ENCODE results near the gene FAM171A1. TPM values are rescaled to one million over a fixed set of nuclear protein-coding genes. Genes with fewer than 3 reads are reported as not detected.

Gene FAM171A1
- total and polyA plus RNA-seq, 5 donors from 2014 or later, result 2.4 to 4.8 (median 4.5) TPM

GRCh38 chr10:15220445-15220844 is 150.6 kb downstream of the FAM171A1 start:
- Histone ChIP-seq H3K36me3 (ENCODE audit: control insufficient read depth, insufficient read depth, low read length) (no peaks in the 10 kb centered on the region), H3K27ac (ENCODE audit: insufficient read depth, low read length, poor library complexity, severe bottlenecking) (no peak overlapping the region), H3K4me3 (ENCODE audit: low read depth, low read length) (no peak overlapping the region), H3K9me3 (ENCODE audit: control insufficient read depth in 2 of 2, low read length in 2 of 2) (peaks cover 0 to 1% of the 10 kb centered on the region in 2 experiments), H3K4me1 (ENCODE audit: control insufficient read depth, insufficient read depth, low read length, poor library complexity, severe bottlenecking) (no peaks in the 10 kb centered on the region), H3K27me3 (ENCODE audit: control insufficient read depth, insufficient read depth, low read length) (no peaks in the 10 kb centered on the region)
- H3K4me1 Mint-ChIP-seq, result peaks cover 0 to 3% (median 0%) of the 10 kb centered on the region in 4 donors
- H3K36me3 Mint-ChIP-seq, result peaks cover 17% of the 10 kb centered on the region
- peaks cover 0 to 8% (median 0%) of the 10 kb centered on the region in 7 donors for H3K9me3 Mint-ChIP-seq
- H3K4me3 Mint-ChIP-seq, result no peak overlapping the region
- no peak for DNase-seq
- no peak overlapping the region for H3K27ac Mint-ChIP-seq
- H3K27me3 Mint-ChIP-seq, result peaks cover 4% of the 10 kb centered on the region
- no peak for ATAC-seq (ENCODE audit: low read depth in 2 of 2)

- H3K4me1 Mint-ChIP-seq, result no peaks in the 10 kb centered on the region
- no peak overlapping the region for H3K27ac Mint-ChIP-seq
These were observed 154.4 kb downstream of the FAM171A1 start for GRCh38 chr10:15216700-15217099.

GRCh38 chr10:15214237-15214636 is 156.9 kb downstream of the FAM171A1 start:
- H3K36me3 ChIP-seq (ENCODE audit: control insufficient read depth, insufficient read depth, low read length), result no peaks in the 10 kb centered on the region
- H3K4me3 ChIP-seq (ENCODE audit: low read depth, low read length), result no peak overlapping the region
- peak overlapping the region in 1 of 3 donors; percentile 31 for H3K27ac Mint-ChIP-seq
- H3K27me3 ChIP-seq (ENCODE audit: control insufficient read depth, insufficient read depth, low read length), result no peaks in the 10 kb centered on the region
- peaks cover 7 to 21% (median 17%) of the 10 kb centered on the region in 4 donors for H3K4me1 Mint-ChIP-seq
- H3K4me3 Mint-ChIP-seq, result no peak overlapping the region
- no peaks in the 10 kb centered on the region for H3K9me3 Mint-ChIP-seq
- DNase-seq (no peak), ATAC-seq (ENCODE audit: low read depth in 2 of 2) (no peak)
- no peaks in the 10 kb centered on the region for H3K9me3 ChIP-seq (ENCODE audit: control insufficient read depth in 2 of 2, low read length in 2 of 2)
- H3K27ac ChIP-seq (ENCODE audit: insufficient read depth, low read length, poor library complexity, severe bottlenecking), result no peak overlapping the region
- H3K36me3 Mint-ChIP-seq, result peaks cover 5% of the 10 kb centered on the region
- H3K4me1 ChIP-seq (ENCODE audit: control insufficient read depth, insufficient read depth, low read length, poor library complexity, severe bottlenecking), result peaks cover 12% of the 10 kb centered on the region
- peaks cover 4% of the 10 kb centered on the region for H3K27me3 Mint-ChIP-seq

More at GRCh38 chr10:15216700-15217099, 154.4 kb downstream of the FAM171A1 start:
- H3K36me3 Mint-ChIP-seq, result peaks cover 5% of the 10 kb centered on the region
- H3K27ac ChIP-seq (ENCODE audit: insufficient read depth, low read length, poor library complexity, severe bottlenecking), result no peak overlapping the region
- DNase-seq (no peak), ATAC-seq (ENCODE audit: low read depth in 2 of 2) (no peak)
- no peak overlapping the region for H3K4me3 Mint-ChIP-seq
- peaks cover 4% of the 10 kb centered on the region for H3K27me3 Mint-ChIP-seq
- no peaks in the 10 kb centered on the region for H3K27me3 ChIP-seq (ENCODE audit: control insufficient read depth, insufficient read depth, low read length)
- no peak overlapping the region for H3K4me3 ChIP-seq (ENCODE audit: low read depth, low read length)
- H3K36me3 ChIP-seq (ENCODE audit: control insufficient read depth, insufficient read depth, low read length), result no peaks in the 10 kb centered on the region
- no peaks in the 10 kb centered on the region for H3K4me1 ChIP-seq (ENCODE audit: control insufficient read depth, insufficient read depth, low read length, poor library complexity, severe bottlenecking)
- H3K9me3 ChIP-seq (ENCODE audit: control insufficient read depth in 2 of 2, low read length in 2 of 2), result no peaks in the 10 kb centered on the region
- H3K9me3 Mint-ChIP-seq, result no peaks in the 10 kb centered on the region

DNA sequence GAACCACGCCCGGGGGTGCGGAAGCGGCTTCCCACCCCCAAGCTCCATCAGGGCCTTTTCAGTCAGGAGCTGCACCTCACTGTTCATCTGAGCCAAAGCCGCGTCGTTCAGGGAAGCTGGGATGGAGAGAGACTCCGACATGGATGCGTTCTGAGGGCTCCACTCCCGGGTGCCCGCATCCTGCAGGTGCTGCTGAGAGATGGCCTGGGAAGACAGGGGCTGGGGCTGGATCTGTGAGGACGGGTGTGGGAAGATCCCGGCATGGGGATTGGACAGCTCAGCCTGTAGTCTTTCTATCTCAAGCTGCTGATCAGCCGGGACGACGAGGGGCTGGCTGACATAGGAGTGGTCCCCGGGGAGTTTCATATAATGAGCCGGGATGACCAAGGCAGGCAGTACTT is 157.6 kb downstream of the FAM171A1 start:
- ATAC-seq (ENCODE audit: low read depth in 2 of 2), result no peak
- Histone ChIP-seq H3K27me3 (ENCODE audit: control insufficient read depth, insufficient read depth, low read length) (no peaks in the 10 kb centered on the region), H3K27ac (ENCODE audit: insufficient read depth, low read length, poor library complexity, severe bottlenecking) (no peak overlapping the region), H3K9me3 (ENCODE audit: control insufficient read depth in 2 of 2, low read length in 2 of 2) (no peaks in the 10 kb centered on the region), H3K4me3 (ENCODE audit: low read depth, low read length) (no peak overlapping the region), H3K36me3 (ENCODE audit: control insufficient read depth, insufficient read depth, low read length) (no peaks in the 10 kb centered on the region), H3K4me1 (ENCODE audit: control insufficient read depth, insufficient read depth, low read length, poor library complexity, severe bottlenecking) (peaks cover 19% of the 10 kb centered on the region)
- Mint-ChIP-seq H3K27ac (no peak overlapping the region), H3K9me3 (no peaks in the 10 kb centered on the region), H3K27me3 (peaks cover 4% of the 10 kb centered on the region), H3K4me3 (no peak overlapping the region), H3K36me3 (peaks cover 5% of the 10 kb centered on the region), H3K4me1 (peaks cover 15 to 28% (median 24%) of the 10 kb centered on the region in 4 donors)
- no peak for DNase-seq

- no peak overlapping the region for H3K4me3 ChIP-seq (ENCODE audit: low read depth, low read length)
- no peaks in the 10 kb centered on the region for H3K27me3 Mint-ChIP-seq
- H3K9me3 ChIP-seq (ENCODE audit: control insufficient read depth in 2 of 2, low read length in 2 of 2), result no peaks in the 10 kb centered on the region
- H3K4me1 Mint-ChIP-seq, result peaks cover 19 to 47% (median 40%) of the 10 kb centered on the region in 4 donors
- no peak overlapping the region for H3K27ac ChIP-seq (ENCODE audit: insufficient read depth, low read length, poor library complexity, severe bottlenecking)
- ATAC-seq (ENCODE audit: low read depth in 2 of 2) (no peak), DNase-seq (no peak)
- H3K9me3 Mint-ChIP-seq, result no peaks in the 10 kb centered on the region
- H3K36me3 Mint-ChIP-seq, result peaks cover 5% of the 10 kb centered on the region
- peaks cover 38% of the 10 kb centered on the region for H3K4me1 ChIP-seq (ENCODE audit: control insufficient read depth, insufficient read depth, low read length, poor library complexity, severe bottlenecking)
- no peaks in the 10 kb centered on the region for H3K27me3 ChIP-seq (ENCODE audit: control insufficient read depth, insufficient read depth, low read length)
- no peaks in the 10 kb centered on the region for H3K36me3 ChIP-seq (ENCODE audit: control insufficient read depth, insufficient read depth, low read length)
- H3K4me3 Mint-ChIP-seq, result no peak overlapping the region
- peak overlapping the region in 1 of 3 donors; percentile 100 for H3K27ac Mint-ChIP-seq
These were observed 159.6 kb downstream of the FAM171A1 start for GRCh38 chr10:15211464-15211979.

DNA sequence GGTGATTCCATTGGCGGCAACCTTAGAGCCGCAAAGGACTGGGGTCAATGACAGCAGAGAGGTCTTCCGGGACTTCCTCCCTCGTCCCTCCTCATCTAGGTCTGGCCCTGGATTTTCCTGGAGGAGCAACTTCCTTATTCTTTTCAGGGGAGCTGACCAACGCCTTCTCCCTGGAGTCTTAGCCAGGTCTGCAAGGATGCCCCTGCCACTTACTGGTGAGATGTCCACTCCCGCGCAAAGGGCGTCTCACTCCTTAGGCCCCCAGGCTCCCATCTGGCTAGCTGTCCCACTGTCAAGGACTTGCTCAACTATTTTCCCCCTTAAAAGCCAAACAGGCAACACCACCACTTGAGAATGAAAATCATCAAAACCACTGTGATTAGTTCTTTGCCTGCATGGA is 160.6 kb downstream of the FAM171A1 start:
- Histone ChIP-seq H3K27ac (ENCODE audit: insufficient read depth, low read length, poor library complexity, severe bottlenecking) (no peak overlapping the region), H3K9me3 (ENCODE audit: control insufficient read depth in 2 of 2, low read length in 2 of 2) (no peaks in the 10 kb centered on the region), H3K4me3 (ENCODE audit: low read depth, low read length) (no peak overlapping the region), H3K27me3 (ENCODE audit: control insufficient read depth, insufficient read depth, low read length) (no peaks in the 10 kb centered on the region), H3K4me1 (ENCODE audit: control insufficient read depth, insufficient read depth, low read length, poor library complexity, severe bottlenecking) (peaks cover 46% of the 10 kb centered on the region), H3K36me3 (ENCODE audit: control insufficient read depth, insufficient read depth, low read length) (no peaks in the 10 kb centered on the region)
- Mint-ChIP-seq H3K36me3 (peaks cover 5% of the 10 kb centered on the region), H3K9me3 (no peaks in the 10 kb centered on the region), H3K4me1 (peaks cover 19 to 57% (median 48%) of the 10 kb centered on the region in 4 donors), H3K27me3 (no peaks in the 10 kb centered on the region), H3K4me3 (peak overlapping the region in 2 of 4 donors; percentile 63 to 67), H3K27ac (peak overlapping the region in 2 of 3 donors; percentile 84 to 100)
- no peak for DNase-seq
- no peak for ATAC-seq (ENCODE audit: low read depth in 2 of 2)

DNA sequence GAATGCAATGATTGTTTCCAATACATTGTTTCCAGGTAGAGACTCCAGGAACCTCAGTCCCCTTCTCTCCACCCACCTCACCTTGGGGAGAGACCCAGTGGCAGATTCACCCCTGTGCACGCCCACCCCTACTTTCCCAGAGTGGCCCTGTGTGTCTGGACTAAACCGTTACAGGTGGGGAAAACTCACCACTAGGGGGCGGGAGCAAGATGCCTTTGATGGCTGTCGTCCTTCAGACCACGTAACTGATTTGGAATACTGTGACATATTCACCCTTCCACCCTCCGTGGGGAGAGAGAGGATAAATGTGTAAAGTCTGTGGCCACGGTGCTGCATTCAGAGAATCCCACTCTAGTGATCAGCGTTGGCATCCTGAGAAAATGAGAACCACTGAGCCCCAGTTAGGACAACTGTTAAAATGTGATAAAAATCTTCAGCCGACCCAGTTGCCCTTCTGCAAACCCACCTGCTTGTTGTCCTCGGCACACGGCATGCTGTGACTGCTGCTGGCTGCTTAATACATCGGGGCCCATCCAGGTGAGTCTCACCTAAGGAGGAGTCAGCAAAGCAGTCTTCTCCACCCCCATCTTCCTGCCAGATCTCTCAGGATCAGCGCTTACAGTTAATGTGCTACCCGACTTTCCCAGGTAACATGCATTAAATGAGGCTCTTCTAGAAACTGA is 161.1 kb downstream of the FAM171A1 start:
- H3K36me3 Mint-ChIP-seq, result peaks cover 5% of the 10 kb centered on the region
- ATAC-seq (ENCODE audit: low read depth in 2 of 2), result peak; percentile 50 to 59
- Histone ChIP-seq H3K4me1 (ENCODE audit: control insufficient read depth, insufficient read depth, low read length, poor library complexity, severe bottlenecking) (peaks cover 46% of the 10 kb centered on the region), H3K36me3 (ENCODE audit: control insufficient read depth, insufficient read depth, low read length) (no peaks in the 10 kb centered on the region), H3K4me3 (ENCODE audit: low read depth, low read length) (peak overlapping the region; percentile 55), H3K9me3 (ENCODE audit: control insufficient read depth in 2 of 2, low read length in 2 of 2) (no peaks in the 10 kb centered on the region), H3K27ac (ENCODE audit: insufficient read depth, low read length, poor library complexity, severe bottlenecking) (no peak overlapping the region), H3K27me3 (ENCODE audit: control insufficient read depth, insufficient read depth, low read length) (no peaks in the 10 kb centered on the region)
- H3K9me3 Mint-ChIP-seq, result no peaks in the 10 kb centered on the region
- H3K27ac Mint-ChIP-seq, result peak overlapping the region; percentile 84 to 100 (median 99)
- peak overlapping the region; percentile 47 to 67 (median 49) for H3K4me3 Mint-ChIP-seq
- H3K27me3 Mint-ChIP-seq, result no peaks in the 10 kb centered on the region
- DNase-seq, result peak; percentile 64 to 86 (median 71)
- H3K4me1 Mint-ChIP-seq, result peaks cover 19 to 60% (median 48%) of the 10 kb centered on the region in 4 donors
